Endothelial cell of umbilical vein (primary cell): ENCODE results near the gene EVPLL.
"Not testable (repeated sequence)": the region's sequence is repeated elsewhere in the genome, so short reads cannot be mapped to it uniquely, and the experiment has no call there.

Experiments
- EZH2 ChIP-seq: IDR thresholded peaks from 2 replicates; pipeline ENCODE4 v1.6.1; 2012; ENCODE audit warnings: borderline replicate concordance, low read depth, mild to moderate bottlenecking, moderate library complexity, low read length, inconsistent platforms; ENCODE audit not compliant: severe bottlenecking
- GATA2 ChIP-seq: IDR thresholded peaks from 2 replicates; pipeline ENCODE4 v1.7.0; 2011; ENCODE audit warnings: low read depth, mild to moderate bottlenecking, moderate library complexity, mixed read lengths, low read length; ENCODE audit not compliant: insufficient read length, insufficient read depth
- JUN ChIP-seq: IDR thresholded peaks from 2 replicates; pipeline ENCODE4 v1.6.1; 2011; ENCODE audit warnings: borderline replicate concordance, low read depth; ENCODE audit not compliant: insufficient read length, insufficient read depth
- MAX ChIP-seq: IDR thresholded peaks from 2 replicates; pipeline ENCODE4 v1.6.1; 2011; ENCODE audit not compliant: insufficient read depth, insufficient read length
- MYC ChIP-seq: IDR thresholded peaks from one replicate; pipeline ENCODE4 v1.6.1; 2011; ENCODE audit warnings: mild to moderate bottlenecking, low read depth, low read length
- POLR2A ChIP-seq: IDR thresholded peaks from 2 replicates; pipeline ENCODE4 v1.6.1; 2012; ENCODE audit warnings: low read depth, mild to moderate bottlenecking, control low read depth, low read length
- POLR2AphosphoS5 ChIP-seq: IDR thresholded peaks from 2 replicates; pipeline ENCODE4 v1.6.1; 2012; ENCODE audit warnings: low read depth, mild to moderate bottlenecking, control low read depth, low read length, moderate library complexity; ENCODE audit not compliant: insufficient read depth
- TF ChIP-seq, protein P1 (sequence below), 2 donors: IDR thresholded peaks; 1 replicate in 1 of 2; 2 replicates in 1 of 2; pipeline ENCODE4 v1.5.1; 2011; ENCODE audit warnings: low read length in 2 of 2, mild to moderate bottlenecking in 2 of 2, moderate library complexity in 2 of 2, control low read depth in 1 of 2, inconsistent platforms in 1 of 2, low read depth in 1 of 2; ENCODE audit not compliant: insufficient read depth in 1 of 2; ENCODE audit errors: extremely low read depth in 1 of 2

GRCh38 chr17:18426639-18427038 lies 49.1 kb downstream of the EVPLL start:
- TF ChIP-seq POLR2AphosphoS5, EZH2, POLR2A, JUN, GATA2, MAX, MYC: not testable (repeated sequence)
- TF ChIP-seq, protein P1, sequence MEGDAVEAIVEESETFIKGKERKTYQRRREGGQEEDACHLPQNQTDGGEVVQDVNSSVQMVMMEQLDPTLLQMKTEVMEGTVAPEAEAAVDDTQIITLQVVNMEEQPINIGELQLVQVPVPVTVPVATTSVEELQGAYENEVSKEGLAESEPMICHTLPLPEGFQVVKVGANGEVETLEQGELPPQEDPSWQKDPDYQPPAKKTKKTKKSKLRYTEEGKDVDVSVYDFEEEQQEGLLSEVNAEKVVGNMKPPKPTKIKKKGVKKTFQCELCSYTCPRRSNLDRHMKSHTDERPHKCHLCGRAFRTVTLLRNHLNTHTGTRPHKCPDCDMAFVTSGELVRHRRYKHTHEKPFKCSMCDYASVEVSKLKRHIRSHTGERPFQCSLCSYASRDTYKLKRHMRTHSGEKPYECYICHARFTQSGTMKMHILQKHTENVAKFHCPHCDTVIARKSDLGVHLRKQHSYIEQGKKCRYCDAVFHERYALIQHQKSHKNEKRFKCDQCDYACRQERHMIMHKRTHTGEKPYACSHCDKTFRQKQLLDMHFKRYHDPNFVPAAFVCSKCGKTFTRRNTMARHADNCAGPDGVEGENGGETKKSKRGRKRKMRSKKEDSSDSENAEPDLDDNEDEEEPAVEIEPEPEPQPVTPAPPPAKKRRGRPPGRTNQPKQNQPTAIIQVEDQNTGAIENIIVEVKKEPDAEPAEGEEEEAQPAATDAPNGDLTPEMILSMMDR (IDR thresholded peaks at IDR 0.05; ENCODE audit: extremely low read depth in 1 of 2, insufficient read depth in 1 of 2, low read depth in 1 of 2, low read length in 2 of 2) = not testable (repeated sequence)
